ENCODE results near the gene KL. TPM values are rescaled to one million over a fixed set of nuclear protein-coding genes. Genes with fewer than 3 reads are reported as not detected.

KL gene
- total and polyA plus RNA-seq, 2 of the 8 experiments (the other 6 are each of a cell fraction or from before 2014, with no cell fraction given) = 0.02 TPM; not detected in 1

DNA sequence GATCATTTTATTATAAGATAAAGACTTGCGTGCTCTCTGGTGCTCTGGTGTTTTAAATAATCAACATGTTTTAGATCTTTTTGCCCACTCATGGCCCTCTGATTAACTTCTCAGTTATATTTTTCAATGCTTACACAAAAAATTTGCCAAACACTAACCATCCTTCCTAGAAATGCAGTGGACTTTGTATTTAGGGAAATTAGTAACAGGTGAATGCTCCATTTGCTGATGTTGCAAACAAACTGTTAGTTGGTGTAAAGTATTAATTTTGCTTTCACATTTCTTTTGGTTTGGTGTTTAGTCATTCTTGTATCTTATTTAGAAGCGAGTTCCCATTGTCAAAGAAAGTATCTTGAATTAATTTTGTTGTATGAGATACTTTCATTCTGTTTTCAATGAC is 2.7 kb downstream of the KL start (continued):
- TF ChIP-seq, protein P1, sequence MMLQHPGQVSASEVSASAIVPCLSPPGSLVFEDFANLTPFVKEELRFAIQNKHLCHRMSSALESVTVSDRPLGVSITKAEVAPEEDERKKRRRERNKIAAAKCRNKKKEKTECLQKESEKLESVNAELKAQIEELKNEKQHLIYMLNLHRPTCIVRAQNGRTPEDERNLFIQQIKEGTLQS (IDR thresholded peaks at IDR 0.05; ENCODE audit: insufficient read depth, low read depth, low read length) = no peak
- TF ChIP-seq, protein P2, sequence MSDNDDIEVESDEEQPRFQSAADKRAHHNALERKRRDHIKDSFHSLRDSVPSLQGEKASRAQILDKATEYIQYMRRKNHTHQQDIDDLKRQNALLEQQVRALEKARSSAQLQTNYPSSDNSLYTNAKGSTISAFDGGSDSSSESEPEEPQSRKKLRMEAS (IDR thresholded peaks at IDR 0.05) = no peak
- TF ChIP-seq, protein P3, sequence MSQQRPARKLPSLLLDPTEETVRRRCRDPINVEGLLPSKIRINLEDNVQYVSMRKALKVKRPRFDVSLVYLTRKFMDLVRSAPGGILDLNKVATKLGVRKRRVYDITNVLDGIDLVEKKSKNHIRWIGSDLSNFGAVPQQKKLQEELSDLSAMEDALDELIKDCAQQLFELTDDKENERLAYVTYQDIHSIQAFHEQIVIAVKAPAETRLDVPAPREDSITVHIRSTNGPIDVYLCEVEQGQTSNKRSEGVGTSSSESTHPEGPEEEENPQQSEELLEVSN (IDR thresholded peaks at IDR 0.05) = no peak
- TF ChIP-seq CBX5 (IDR thresholded peaks at IDR 0.05; ENCODE audit: low read depth, low read length) = no peak
